ENCODE measurements around the gene CEP57. TPM values are rescaled to one million over a fixed set of nuclear protein-coding genes. Genes with fewer than 3 reads are reported as not detected.

CEP57 gene
- total RNA-seq, 4 donors from 2014 or later, result 10.2 to 20.5 (median 16.9) TPM

- Histone ChIP-seq H3K9me3 (no peaks in the 10 kb centered on the region), H3K27me3 (no peaks in the 10 kb centered on the region), H3K27ac (no peak overlapping the region), H3K4me3 (no peak overlapping the region), H3K4me1 (peaks cover 0 to 8% of the 10 kb centered on the region in 2 donors), H3K36me3 (peaks cover 2 to 62% of the 10 kb centered on the region in 2 donors)
- DNase-seq (no peak), ATAC-seq (no peak)
- TF ChIP-seq POLR2A (IDR thresholded peaks at IDR 0.05) (no peak), CTCF (IDR thresholded peaks at IDR 0.05 in 4 of 5, conservative IDR thresholded peaks at IDR 0.05 in 1 of 5) (no peak)
- intact Hi-C loops (cut with DNase I; ENCODE audit: low total_unique reads), result no loop called here
- in situ Hi-C loops (cut with MboI; ENCODE audit: low sequenced_read_pairs in 4 of 4), result loop anchor here (10.0 to 25.0 kb wide), 3 partner anchors 530 to 592 kb away; partner anchors contain the start of genes CCDC82 (in 1 of the 4) and JRKL (in 1 of the 4)
Measured at GRCh38 chr11:95832763-95833162, 42.5 kb downstream of the CEP57 start.

GRCh38 chr11:95833378-95833777 lies 43.1 kb downstream of the CEP57 start:
- H3K4me3 ChIP-seq, result no peak overlapping the region
- H3K27ac ChIP-seq, result no peak overlapping the region
- peaks cover 2 to 68% of the 10 kb centered on the region in 2 donors for H3K36me3 ChIP-seq
- intact Hi-C loops (cut with DNase I; ENCODE audit: low total_unique reads), result no loop called here
- H3K27me3 ChIP-seq, result no peaks in the 10 kb centered on the region
- H3K4me1 ChIP-seq, result peaks cover 0 to 8% of the 10 kb centered on the region in 2 donors
- TF ChIP-seq CTCF (IDR thresholded peaks at IDR 0.05 in 4 of 5, conservative IDR thresholded peaks at IDR 0.05 in 1 of 5) (no peak), POLR2A (IDR thresholded peaks at IDR 0.05) (no peak)
- DNase-seq (no peak), ATAC-seq (no peak)
- no peaks in the 10 kb centered on the region for H3K9me3 ChIP-seq
- in situ Hi-C loops (cut with MboI; ENCODE audit: low sequenced_read_pairs in 4 of 4), result loop anchor here (10.0 to 25.0 kb wide), 3 partner anchors 529 to 591 kb away; partner anchors contain the start of genes CCDC82 (in 1 of the 4) and JRKL (in 1 of the 4)

GRCh38 chr11:95835351-95835750 lies 45.1 kb downstream of the CEP57 start:
- in situ Hi-C loops (cut with MboI; ENCODE audit: low sequenced_read_pairs in 4 of 4) (loop anchor here (5.0 to 25.0 kb wide), 4 partner anchors 527 to 592 kb away; partner anchors contain the start of genes CCDC82 (in 1 of the 4) and JRKL (in 1 of the 4)), intact Hi-C loops (cut with DNase I; ENCODE audit: low total_unique reads) (no loop called here)
- Histone ChIP-seq H3K36me3 (peaks cover 2 to 54% of the 10 kb centered on the region in 2 donors), H3K4me1 (peaks cover 0 to 8% of the 10 kb centered on the region in 2 donors), H3K9me3 (no peaks in the 10 kb centered on the region), H3K27me3 (no peaks in the 10 kb centered on the region), H3K4me3 (no peak overlapping the region), H3K27ac (no peak overlapping the region)
- no peak for ATAC-seq
- no peak for DNase-seq
- no peak for TF ChIP-seq CTCF (IDR thresholded peaks at IDR 0.05 in 4 of 5, conservative IDR thresholded peaks at IDR 0.05 in 1 of 5)
- TF ChIP-seq POLR2A (IDR thresholded peaks at IDR 0.05), result no peak

- Histone ChIP-seq H3K9me3 (no peaks in the 10 kb centered on the region), H3K4me1 (peaks cover 0 to 8% of the 10 kb centered on the region in 2 donors), H3K36me3 (peaks cover 2 to 49% of the 10 kb centered on the region in 2 donors), H3K27me3 (no peaks in the 10 kb centered on the region), H3K27ac (peak overlapping the region in 3 of 4 donors; percentile 5 to 22 (median 15)), H3K4me3 (no peak overlapping the region)
- DNase-seq (peak; percentile 19 to 57), ATAC-seq (peak; percentile 92 to 99)
- intact Hi-C loops (cut with DNase I; ENCODE audit: low total_unique reads), result loop anchor here (1.0 to 2.0 kb wide), 3 partner anchors 45 to 591 kb away; partner anchors contain the start of genes CEP57 and MAML2
- TF ChIP-seq POLR2A (IDR thresholded peaks at IDR 0.05) (no peak), CTCF (IDR thresholded peaks at IDR 0.05 in 4 of 5, conservative IDR thresholded peaks at IDR 0.05 in 1 of 5) (peak; percentile 61 to 87 (median 74))
- in situ Hi-C loops (cut with MboI; ENCODE audit: low sequenced_read_pairs in 4 of 4), result loop anchor here (5.0 to 25.0 kb wide), 4 partner anchors 526 to 591 kb away; partner anchors contain the start of genes CCDC82 (in 1 of the 4) and JRKL (in 1 of the 4)
Measured at GRCh38 chr11:95835768-95836488, 45.6 kb downstream of the CEP57 start.
